ENCODE results near the gene PRL. TPM values are rescaled to one million over a fixed set of nuclear protein-coding genes. Genes with fewer than 3 reads are reported as not detected.

PRL gene
- total RNA-seq, 3 donors from 2014 or later: 0.29 TPM; not detected in 2

- DNase-seq (ENCODE audit: low spot score in 2 of 2): no peak
- H3K4me3 ChIP-seq: no peak overlapping the region
- no peaks in the 10 kb centered on the region for H3K36me3 ChIP-seq
- H3K27me3 ChIP-seq: no peaks in the 10 kb centered on the region
- H3K27ac ChIP-seq: no peak overlapping the region
- TF ChIP-seq, protein P1, sequence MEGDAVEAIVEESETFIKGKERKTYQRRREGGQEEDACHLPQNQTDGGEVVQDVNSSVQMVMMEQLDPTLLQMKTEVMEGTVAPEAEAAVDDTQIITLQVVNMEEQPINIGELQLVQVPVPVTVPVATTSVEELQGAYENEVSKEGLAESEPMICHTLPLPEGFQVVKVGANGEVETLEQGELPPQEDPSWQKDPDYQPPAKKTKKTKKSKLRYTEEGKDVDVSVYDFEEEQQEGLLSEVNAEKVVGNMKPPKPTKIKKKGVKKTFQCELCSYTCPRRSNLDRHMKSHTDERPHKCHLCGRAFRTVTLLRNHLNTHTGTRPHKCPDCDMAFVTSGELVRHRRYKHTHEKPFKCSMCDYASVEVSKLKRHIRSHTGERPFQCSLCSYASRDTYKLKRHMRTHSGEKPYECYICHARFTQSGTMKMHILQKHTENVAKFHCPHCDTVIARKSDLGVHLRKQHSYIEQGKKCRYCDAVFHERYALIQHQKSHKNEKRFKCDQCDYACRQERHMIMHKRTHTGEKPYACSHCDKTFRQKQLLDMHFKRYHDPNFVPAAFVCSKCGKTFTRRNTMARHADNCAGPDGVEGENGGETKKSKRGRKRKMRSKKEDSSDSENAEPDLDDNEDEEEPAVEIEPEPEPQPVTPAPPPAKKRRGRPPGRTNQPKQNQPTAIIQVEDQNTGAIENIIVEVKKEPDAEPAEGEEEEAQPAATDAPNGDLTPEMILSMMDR (IDR thresholded peaks at IDR 0.05): no peak
- TF ChIP-seq POLR2AphosphoS5 (IDR thresholded peaks at IDR 0.05) (no peak), POLR2A (IDR thresholded peaks at IDR 0.05) (no peak)
- H3K9me3 ChIP-seq: no peaks in the 10 kb centered on the region
- intact Hi-C loops (cut with DNase I; ENCODE audit: low total_unique reads): no loop called here
- H3K4me1 ChIP-seq: no peaks in the 10 kb centered on the region
Observed at GRCh38 chr6:22263748-22264147, 33.1 kb downstream of the PRL start.

DNA sequence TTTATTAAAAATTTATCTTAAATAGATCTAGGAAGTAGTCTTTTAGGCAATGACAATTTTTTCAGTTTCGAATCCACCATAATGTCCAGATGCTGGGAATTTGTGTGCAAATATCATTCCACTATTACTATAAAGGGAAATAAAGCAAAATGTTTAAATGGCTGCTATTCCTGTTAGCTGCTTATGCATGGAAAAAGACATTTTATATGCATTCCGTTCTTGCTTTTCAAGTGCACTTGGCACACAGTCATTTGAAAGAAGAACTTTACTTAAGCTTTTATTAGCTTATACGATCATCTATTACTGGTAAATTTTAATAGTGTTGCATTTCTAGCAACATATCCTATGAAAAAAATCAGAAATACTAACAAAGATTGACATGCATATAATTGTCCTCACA lies 42.0 kb downstream of the PRL start:
- no peak for DNase-seq (ENCODE audit: low spot score in 2 of 2)
- H3K36me3 ChIP-seq: no peaks in the 10 kb centered on the region

DNA sequence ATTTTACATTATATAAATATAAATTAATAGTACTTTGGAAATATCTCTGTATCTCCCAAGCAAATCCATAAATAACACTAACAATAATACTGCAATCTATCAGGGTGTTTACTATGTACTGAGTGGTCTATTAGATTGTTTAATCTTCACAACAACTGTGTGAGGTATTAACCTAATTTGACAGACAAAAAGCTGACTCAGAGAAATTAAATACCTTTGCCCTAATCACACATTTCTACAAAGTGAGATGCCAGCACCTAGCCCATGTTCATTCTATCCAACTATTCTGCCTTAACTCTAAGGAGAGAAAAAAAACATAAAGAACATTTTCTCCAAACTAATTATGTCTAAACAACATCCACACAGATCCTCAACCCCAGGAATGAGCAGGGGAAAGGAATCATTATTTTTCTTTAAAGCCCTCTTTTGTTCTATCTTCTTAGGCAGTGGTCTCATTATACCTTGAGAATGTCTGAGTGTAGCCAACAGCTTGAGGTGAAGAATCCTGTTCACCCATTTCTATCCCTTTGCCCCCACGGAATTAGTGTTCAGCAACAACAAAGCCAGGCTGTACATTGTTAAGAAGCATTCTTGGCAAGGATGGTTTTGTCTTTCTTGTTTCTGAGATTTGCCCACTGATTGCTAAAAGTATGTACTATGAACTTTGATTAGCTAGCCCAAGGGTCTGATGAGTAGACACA lies 42.7 kb downstream of the PRL start:
- H3K4me1 ChIP-seq: no peaks in the 10 kb centered on the region
- H3K27me3 ChIP-seq: no peaks in the 10 kb centered on the region
- intact Hi-C loops (cut with DNase I; ENCODE audit: low total_unique reads): no loop called here
- TF ChIP-seq POLR2AphosphoS5 (IDR thresholded peaks at IDR 0.05): no peak
- H3K9me3 ChIP-seq: no peaks in the 10 kb centered on the region
- no peak overlapping the region for H3K4me3 ChIP-seq
- no peak for DNase-seq (ENCODE audit: low spot score in 2 of 2)
- H3K27ac ChIP-seq: no peak overlapping the region
- H3K36me3 ChIP-seq: no peaks in the 10 kb centered on the region

More for the DNA sequence above, 42.0 kb downstream of the PRL start:
- Histone ChIP-seq H3K27me3 (no peaks in the 10 kb centered on the region), H3K27ac (no peak overlapping the region), H3K4me3 (no peak overlapping the region), H3K9me3 (no peaks in the 10 kb centered on the region), H3K4me1 (no peaks in the 10 kb centered on the region)
- intact Hi-C loops (cut with DNase I; ENCODE audit: low total_unique reads): no loop called here
- TF ChIP-seq, protein P1 (IDR thresholded peaks at IDR 0.05): no peak
- TF ChIP-seq POLR2AphosphoS5 (IDR thresholded peaks at IDR 0.05) (no peak), POLR2A (IDR thresholded peaks at IDR 0.05) (no peak)

GRCh38 chr6:22251348-22251747 lies 45.5 kb downstream of the PRL start:
- no peak for DNase-seq (ENCODE audit: low spot score in 2 of 2)
- TF ChIP-seq, protein P1 (IDR thresholded peaks at IDR 0.05): no peak
- TF ChIP-seq POLR2AphosphoS5 (IDR thresholded peaks at IDR 0.05) (no peak), POLR2A (IDR thresholded peaks at IDR 0.05) (no peak)
- H3K4me3 ChIP-seq: no peak overlapping the region
- intact Hi-C loops (cut with DNase I; ENCODE audit: low total_unique reads): no loop called here
- H3K27me3 ChIP-seq: no peaks in the 10 kb centered on the region
- H3K9me3 ChIP-seq: no peaks in the 10 kb centered on the region
- no peaks in the 10 kb centered on the region for H3K4me1 ChIP-seq
- no peak overlapping the region for H3K27ac ChIP-seq
- no peaks in the 10 kb centered on the region for H3K36me3 ChIP-seq

DNA sequence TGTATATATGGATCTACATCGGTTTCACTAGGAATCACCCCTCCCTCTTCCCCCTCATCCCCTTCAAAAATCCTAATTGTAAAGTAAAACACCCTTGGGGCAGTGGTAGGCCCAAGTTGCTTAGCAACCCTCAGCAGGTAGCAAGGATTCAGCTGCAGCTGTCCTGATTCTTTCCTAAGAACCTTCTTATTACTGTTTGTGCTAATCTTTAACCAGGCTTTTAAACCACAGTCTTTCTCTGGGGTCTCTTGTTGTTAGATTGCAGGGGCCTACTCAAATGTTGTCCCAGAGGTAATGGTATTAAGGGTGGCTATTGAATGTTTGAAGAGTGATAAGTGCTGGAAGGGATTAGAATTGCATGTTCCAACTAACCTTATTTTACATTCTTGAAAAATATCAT lies 46.4 kb downstream of the PRL start:
- Histone ChIP-seq H3K4me1 (no peaks in the 10 kb centered on the region), H3K27me3 (no peaks in the 10 kb centered on the region), H3K9me3 (no peaks in the 10 kb centered on the region), H3K27ac (peak overlapping the region; percentile 29 to 54), H3K36me3 (no peaks in the 10 kb centered on the region), H3K4me3 (no peak overlapping the region)
- no peak for DNase-seq (ENCODE audit: low spot score in 2 of 2)
- TF ChIP-seq POLR2A (IDR thresholded peaks at IDR 0.05) (no peak), POLR2AphosphoS5 (IDR thresholded peaks at IDR 0.05) (no peak)
- TF ChIP-seq, protein P1 (IDR thresholded peaks at IDR 0.05): no peak
- intact Hi-C loops (cut with DNase I; ENCODE audit: low total_unique reads): no loop called here
